A549 (cell line): ENCODE results near the gene ACTMAP. TPM values are rescaled to one million over a fixed set of nuclear protein-coding genes. Genes with fewer than 3 reads are reported as not detected.

Source experiments
- ATAC-seq, 2 experiments: fragments of 200-7000 bp in 1 of 2; fragments of >200 bp in 1 of 2; cut with Nextera tagmentation in 1 of 2; cut with Tn5 transposase in 1 of 2; 3 replicates each; pipeline versions ENCODE4 v1.8.0 to v1.9.1; 2018 to 2020; ENCODE audit warnings: mild to moderate bottlenecking in 1 of 2, moderate library complexity in 1 of 2
- CTCF ChIA-PET: fragments of 300-600 bp; sonication (Branson Sonifier 250); formaldehyde crosslinking; extraction: SDS; loops from one replicate; lab custom pipeline; 2021; ENCODE audit warnings: antibody characterized with exemption, inconsistent platforms; lab: Yijun Ruan, JAX
- POLR2A ChIA-PET: fragments of 350-600 bp; formaldehyde crosslinking; extraction: SDS; loops from one replicate; lab custom pipeline; 2021; ENCODE audit warnings: antibody characterized with exemption, inconsistent platforms; lab: Yijun Ruan, JAX
- DNase-seq, 2 experiments: peaks; one replicate each; pipeline versions ENCODE4 v3.0.0 to v3.0.0-alpha.2; 2011 to 2016; ENCODE audit warnings: low read depth in 1 of 2, low spot score in 1 of 2
- FAIRE-seq: peaks from 2 replicates; lab custom pipeline; 2011; peaks lifted over from hg19 to GRCh38; lab: Jason Lieb, UNC
- H3K27ac ChIP-seq, 2 experiments: fragments of >200 bp; sonication (Bioruptor Twin); formaldehyde crosslinking; 3 replicates each; pipeline ENCODE4 v1.5.1; 2016 to 2017
- H3K4me1 ChIP-seq: fragments of >200 bp; sonication (Bioruptor Twin); formaldehyde crosslinking; 3 replicates; pipeline ENCODE4 v1.6.1; 2016
- H3K4me2 ChIP-seq: fragments of >200 bp; sonication (Bioruptor Twin); formaldehyde crosslinking; 3 replicates; pipeline ENCODE4 v1.6.1; 2016
- H3K4me3 ChIP-seq: fragments of >200 bp; sonication (Bioruptor Twin); formaldehyde crosslinking; 3 replicates; pipeline ENCODE4 v1.5.1; 2016
- H3K9me3 ChIP-seq: fragments of >200 bp; sonication (Bioruptor Twin); formaldehyde crosslinking; 3 replicates; pipeline ENCODE4 v1.6.1; 2016
- ATOH8 ChIP-seq: fragments of 250-450 bp; sonication (Bioruptor Pico); IDR thresholded peaks from 2 replicates; pipeline ENCODE4 v1.5.0; 2020; ENCODE audit warnings: low read depth, mild to moderate bottlenecking, moderate library complexity
- BHLHE40 ChIP-seq: IDR thresholded peaks from 2 replicates; pipeline ENCODE4 v1.6.1; 2012; ENCODE audit warnings: low read depth, low read length, inconsistent platforms
- E2F6 ChIP-seq: IDR thresholded peaks from 2 replicates; pipeline ENCODE4 v1.6.1; 2012; ENCODE audit warnings: low read depth, borderline replicate concordance
- ELK1 ChIP-seq: fragments of 150-350 bp; IDR thresholded peaks from 2 replicates; pipeline ENCODE4 v1.6.1; 2014; ENCODE audit warnings: low read depth, mild to moderate bottlenecking, low read length
- FOSL2 ChIP-seq, 2 experiments: fragments of 450-650 bp in 1 of 2; fragments of >200 bp in 1 of 2; sonication (Bioruptor Twin) in 1 of 2; formaldehyde crosslinking; IDR thresholded peaks; 2 replicates each; pipeline versions ENCODE4 v1.5.0 to v1.6.1; 2016 to 2020; ENCODE audit warnings: mild to moderate bottlenecking in 1 of 2, moderate library complexity in 1 of 2
- GATA3 ChIP-seq: IDR thresholded peaks from 2 replicates; pipeline ENCODE4 v1.6.1; 2012; ENCODE audit warnings: borderline replicate concordance
- HDAC2 ChIP-seq: fragments of 200-600 bp; sonication (generic); IDR thresholded peaks from 2 replicates; pipeline ENCODE4 v1.6.1; 2016
- HOXA7 ChIP-seq: fragments of 250-450 bp; sonication (Bioruptor Pico); IDR thresholded peaks from 2 replicates; pipeline ENCODE4 v1.5.0; 2020; ENCODE audit warnings: mild to moderate bottlenecking, moderate library complexity
- MAX ChIP-seq: IDR thresholded peaks from 2 replicates; pipeline ENCODE4 v1.6.1; 2012
- MAZ ChIP-seq: fragments of 150-350 bp; IDR thresholded peaks from 2 replicates; pipeline ENCODE4 v1.6.1; 2014; ENCODE audit warnings: antibody characterized with exemption, low read depth, low read length, borderline replicate concordance
- NFE2L2 ChIP-seq: fragments of 150-350 bp; conservative IDR thresholded peaks from 2 replicates; pipeline ENCODE4 v1.6.1; 2014; ENCODE audit warnings: low read length
- PBX3 ChIP-seq: IDR thresholded peaks from 2 replicates; pipeline ENCODE4 v1.6.1; 2012
- PHF8 ChIP-seq: fragments of 200-600 bp; sonication (generic); IDR thresholded peaks from 2 replicates; pipeline ENCODE4 v1.6.1; 2016; ENCODE audit warnings: low read depth, mild to moderate bottlenecking, antibody characterized with exemption, moderate library complexity, borderline replicate concordance
- POLR2A ChIP-seq: IDR thresholded peaks from 2 replicates; pipeline ENCODE4 v1.6.1; 2012; ENCODE audit warnings: mild to moderate bottlenecking, low read length
- RAD21 ChIP-seq, 2 experiments: fragments of >200 bp in 1 of 2; sonication (Bioruptor Twin) in 1 of 2; formaldehyde crosslinking in 1 of 2; IDR thresholded peaks in 1 of 2; conservative IDR thresholded peaks in 1 of 2; 2 replicates in 1 of 2; 3 replicates in 1 of 2; pipeline ENCODE4 v1.6.1; 2012 to 2018; ENCODE audit warnings: inconsistent platforms in 1 of 2
- RARB ChIP-seq: fragments of 250-450 bp; sonication (Bioruptor Pico); IDR thresholded peaks from 2 replicates; pipeline ENCODE4 v1.8.0; 2021; ENCODE audit warnings: mild to moderate bottlenecking, moderate library complexity
- SMC3 ChIP-seq: fragments of >200 bp; sonication (Bioruptor Twin); formaldehyde crosslinking; IDR thresholded peaks from 3 replicates; pipeline ENCODE4 v1.6.1; 2018; ENCODE audit warnings: inconsistent platforms
- SREBF2 ChIP-seq: fragments of 450-650 bp; IDR thresholded peaks from 2 replicates; pipeline ENCODE4 v1.6.1; 2014; ENCODE audit warnings: mild to moderate bottlenecking, moderate library complexity
- USF2 ChIP-seq: fragments of 450-650 bp; IDR thresholded peaks from 2 replicates; pipeline ENCODE4 v1.6.1; 2014; ENCODE audit warnings: antibody characterized with exemption
- ZFP36 ChIP-seq: fragments of 450-650 bp; IDR thresholded peaks from 2 replicates; pipeline ENCODE4 v1.6.1; 2014; ENCODE audit warnings: borderline replicate concordance; ENCODE audit not compliant: partially characterized antibody
- ZNF302 ChIP-seq: fragments of 250-450 bp; sonication (Bioruptor Pico); IDR thresholded peaks from 2 replicates; pipeline ENCODE4 v1.9.0; 2021; ENCODE audit warnings: inconsistent platforms, mild to moderate bottlenecking, moderate library complexity
- ZSCAN20 ChIP-seq: fragments of 250-450 bp; sonication (Bioruptor Pico); IDR thresholded peaks from 2 replicates; pipeline ENCODE4 v1.8.0; 2022; ENCODE audit warnings: mild to moderate bottlenecking, moderate library complexity
- WGBS: methylation state at CpG from one replicate; pipeline ENCODE4 v1.1.6; 2017; ENCODE audit errors: missing lambda C conversion rate; 5-methylcytosine and 5-hydroxymethylcytosine counted together
- polyA plus RNA-seq, 4 experiments: library from polyadenylated mRNA; depleted of rRNA in 3 of 4; stranded (reverse); fragments of >200 nt; fragmentation: RNase III in 1 of 4; extraction: RNeasy Plus Mini Kit Qiagen cat#74134 plus additional on column Dnase treatment in 1 of 4; gene quantifications; 2 replicates in 3 of 4; 3 replicates in 1 of 4; pipeline ENCODE4 v1.2.3, GENCODE V29; 2011 to 2017

ACTMAP gene
- polyA plus RNA-seq, 2 of the 4 experiments (the other 2 are of a cell fraction) = 7.8 to 14.8 TPM

GRCh38 chr19:40721140-40721486 lies 29.2 kb downstream of the ACTMAP start:
- ChIA-PET POLR2A (interaction anchor here (0.5 to 2.2 kb wide), 3 partner anchors 29 to 35 kb away, joined by 3 to 10 read pairs (median 4); partner anchors contain the start of genes ACTMAP and SNRPA), CTCF (interaction anchor here (0.6 to 17.9 kb wide), 14 partner anchors 8 to 423 kb away, joined by 3 to 199 read pairs (median 4); partner anchors contain the start of genes ACTMAP and SNRPA)
- H3K4me1 ChIP-seq = peaks cover 33% of the 10 kb centered on the region
- no peak for DNase-seq
- H3K4me2 ChIP-seq = no peak overlapping the region
- H3K4me3 ChIP-seq = no peak overlapping the region
- TF ChIP-seq ZFP36 (peak; percentile 90), ELK1 (no peak)
- peak overlapping the region in 1 of 2 experiments; percentile 19; a peak in 1 of 6 replicates for H3K27ac ChIP-seq
- 85% methylated on average over 6 of the region's 6 CpGs for WGBS
- FAIRE-seq = no peak
- no peaks in the 10 kb centered on the region for H3K9me3 ChIP-seq
- ATAC-seq = no peak

GRCh38 chr19:40719414-40719894 lies 30.8 kb downstream of the ACTMAP start:
- Histone ChIP-seq H3K4me1 (peaks cover 33% of the 10 kb centered on the region), H3K4me3 (peak overlapping the region; percentile 64), H3K9me3 (no peaks in the 10 kb centered on the region), H3K4me2 (peak overlapping the region; percentile 91), H3K27ac (peak overlapping the region; percentile 88 to 93)
- no peak for ATAC-seq
- no peak for DNase-seq
- WGBS = 78% methylated on average over 7 of the region's 7 CpGs
- ChIA-PET POLR2A (interaction anchor here (1.2 kb wide), 3 partner anchors 31 to 33 kb away, joined by 3 to 7 read pairs (median 4); partner anchors contain the start of genes ACTMAP and SNRPA), CTCF (interaction anchor here (0.9 to 1.3 kb wide), 4 partner anchors 8 to 56 kb away, joined by 3 to 5 read pairs (median 4); no protein-coding TSS in a partner anchor)
- TF ChIP-seq ATOH8 (CRISPR knock-in tag) (no peak), ZSCAN20 (no peak), BHLHE40 (no peak), ELK1 (no peak), HDAC2 (no peak), GATA3 (no peak), PHF8 (no peak), POLR2A (no peak), FOSL2 (IDR thresholded peaks at IDR 0.05) (no peak), FOSL2 (CRISPR knock-in tag; IDR thresholded peaks at IDR 0.05) (no peak)
- FAIRE-seq = no peak

GRCh38 chr19:40718774-40719391 lies 31.4 kb downstream of the ACTMAP start:
- Histone ChIP-seq H3K4me2 (peak overlapping the region; percentile 91), H3K9me3 (no peaks in the 10 kb centered on the region), H3K27ac (peak overlapping the region; percentile 88 to 93), H3K4me3 (peak overlapping the region; percentile 64), H3K4me1 (peaks cover 39% of the 10 kb centered on the region)
- FAIRE-seq = no peak
- TF ChIP-seq RAD21 (conservative IDR thresholded peaks at IDR 0.05 in 1 of 2, IDR thresholded peaks at IDR 0.05 in 1 of 2) = no peak; a peak in 1 of 5 replicates
- TF ChIP-seq ATOH8 (CRISPR knock-in tag) = 0 out of 2 replicates have a peak, but pooled peaks have one; percentile 23
- TF ChIP-seq NFE2L2 = no peak
- TF ChIP-seq SMC3 = 0 out of 3 replicates have a peak, but pooled peaks have one; percentile 8
- no peak for TF ChIP-seq ZNF302 (CRISPR knock-in tag)
- 0 out of 2 replicates have a peak, but pooled peaks have one; percentile 42 for TF ChIP-seq PBX3
- peak; percentile 30; the same call in 1 of the 2 replicates for TF ChIP-seq POLR2A
- TF ChIP-seq HOXA7 (CRISPR knock-in tag) = 0 out of 2 replicates have a peak, but pooled peaks have one; percentile 47
- peak; percentile 42; the same call in 1 of the 2 replicates for TF ChIP-seq RARB (CRISPR knock-in tag)
- TF ChIP-seq MAZ = no peak
- peak; percentile 85 for TF ChIP-seq MAX
- TF ChIP-seq USF2 = peak; percentile 77
- no peak for TF ChIP-seq SREBF2
- TF ChIP-seq E2F6 = peak; percentile 71
- POLR2A ChIA-PET = interaction anchor here (0.6 to 1.2 kb wide), 5 partner anchors 28 to 60 kb away, joined by 3 to 7 read pairs (median 3); partner anchors contain the start of genes ACTMAP, NUMBL and RAB4B
- 8% methylated on average over 16 of the region's 16 CpGs for WGBS
- CTCF ChIA-PET = interaction anchor here (0.5 to 1.3 kb wide), 9 partner anchors 9 to 517 kb away, joined by 3 to 5 read pairs (median 4); no protein-coding TSS in a partner anchor
- peak in 1 of 2 experiments; percentile 4; a peak in 1 of 6 replicates for ATAC-seq
- peak; percentile 68 to 83 for DNase-seq
